NCI-H1092 (cell line): ENCODE results near the gene CCDC92.

Experiments used
- DNase-seq: peaks from one replicate; lab custom pipeline; 2025; lab: John Stamatoyannopoulos, UW

The CCDC92 gene

DNA sequence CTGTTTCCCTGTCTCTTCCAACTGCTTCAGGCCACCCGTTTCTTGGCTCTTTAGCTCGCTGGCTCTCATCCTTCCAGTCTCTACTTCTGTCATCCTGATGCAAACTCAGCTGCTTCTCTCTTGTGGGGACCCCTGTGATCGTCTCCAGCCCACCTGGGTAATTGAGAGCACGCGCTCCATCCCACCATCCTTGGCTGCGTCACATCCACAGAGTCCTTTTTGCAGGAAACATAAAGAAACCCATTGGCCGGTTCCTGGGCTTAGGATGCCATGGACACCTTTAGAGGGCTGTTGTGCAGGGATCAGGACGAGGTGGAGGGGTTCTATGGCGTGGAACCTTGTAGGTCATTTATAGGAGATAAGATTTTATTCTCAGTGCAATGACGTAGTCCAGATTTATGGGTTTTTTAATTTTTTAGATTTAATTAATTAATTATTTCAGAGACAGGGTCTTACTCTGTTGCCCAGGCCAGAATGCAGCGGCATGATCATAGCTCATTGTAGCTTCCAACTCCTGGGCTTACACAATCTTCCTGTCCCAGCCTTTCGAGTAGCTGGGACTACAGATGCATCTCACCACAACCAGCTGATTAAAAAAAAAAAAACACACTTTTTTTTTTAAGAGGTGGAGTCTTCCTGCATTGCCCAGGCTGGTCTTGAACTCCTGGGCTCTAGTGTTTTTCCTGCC lies 82.6 kb downstream of the CCDC92 start:
- no peak for DNase-seq

DNA sequence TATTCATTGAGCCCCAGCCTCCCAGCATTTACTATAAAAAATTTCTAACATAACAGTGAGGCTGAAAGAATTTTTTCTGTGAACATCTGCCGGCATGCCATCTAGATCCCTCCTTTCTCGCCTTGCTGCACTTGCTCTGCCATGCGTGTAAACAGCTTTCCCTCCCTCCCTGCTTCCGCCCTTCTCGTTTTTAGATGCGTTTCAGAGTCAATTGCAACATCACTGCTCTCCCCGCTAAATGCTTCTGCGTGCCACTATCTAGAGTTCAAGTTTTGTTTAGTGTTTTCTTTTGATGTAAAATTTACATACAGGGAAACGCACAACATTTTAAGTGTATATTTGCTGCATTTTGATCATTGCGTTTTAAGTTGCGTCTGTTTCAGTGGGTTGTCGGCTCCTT lies 83.6 kb downstream of the CCDC92 start:
- no peak for DNase-seq

DNA sequence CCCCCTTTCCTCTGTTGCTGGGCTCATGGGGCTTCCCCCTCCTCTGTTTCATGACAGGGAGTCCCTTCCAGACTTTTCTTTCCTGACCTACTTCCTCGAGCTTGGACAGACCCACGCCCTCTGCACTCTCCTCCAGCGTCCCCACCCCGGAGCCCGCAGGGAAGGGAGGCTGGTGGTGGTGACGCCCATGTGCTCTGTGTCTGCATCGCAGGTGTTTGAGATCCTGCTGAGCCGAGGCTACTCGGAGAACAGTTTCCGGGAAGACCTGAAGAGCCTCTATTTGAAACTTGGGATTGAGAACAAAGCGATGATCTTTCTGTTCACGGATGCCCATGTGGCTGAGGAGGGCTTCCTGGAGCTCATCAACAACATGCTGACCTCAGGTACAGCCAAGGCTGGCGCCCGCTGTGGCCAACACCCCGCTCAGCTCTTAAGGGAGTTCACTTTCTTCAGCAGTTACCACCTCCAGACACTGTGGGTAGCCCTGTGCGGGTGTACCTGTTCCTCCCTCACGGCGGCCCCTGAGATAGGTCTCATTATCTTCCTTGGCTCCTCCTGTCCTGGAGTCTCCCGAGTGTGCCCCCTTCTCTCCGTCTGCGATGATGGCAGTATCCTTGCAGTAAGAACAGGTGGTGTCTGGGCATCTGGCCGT lies 85.6 kb downstream of the CCDC92 start:
- no peak for DNase-seq

DNA sequence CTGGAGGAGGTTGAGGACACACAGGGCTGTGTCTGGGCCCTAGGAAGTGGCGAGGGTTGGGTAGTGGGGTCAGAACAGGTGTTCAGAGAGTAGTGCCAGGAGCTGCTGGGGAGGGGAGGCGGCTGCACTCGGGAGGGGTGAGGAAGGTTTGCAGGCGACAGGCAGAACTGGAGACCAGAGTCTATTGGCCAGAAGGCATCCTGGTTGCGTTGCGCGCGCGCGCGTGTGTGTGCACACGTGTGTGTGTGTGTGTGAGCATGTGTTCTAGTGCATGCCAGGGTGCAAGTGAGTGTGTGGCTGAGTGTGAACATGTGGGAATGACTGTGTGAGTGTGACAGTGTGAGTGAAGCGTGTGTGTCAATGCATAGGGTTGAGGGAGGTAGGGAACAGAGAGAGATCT lies 86.4 kb downstream of the CCDC92 start:
- DNase-seq = no peak
